ENCODE measurements around the gene NPHP4.

NPHP4 gene

DNA sequence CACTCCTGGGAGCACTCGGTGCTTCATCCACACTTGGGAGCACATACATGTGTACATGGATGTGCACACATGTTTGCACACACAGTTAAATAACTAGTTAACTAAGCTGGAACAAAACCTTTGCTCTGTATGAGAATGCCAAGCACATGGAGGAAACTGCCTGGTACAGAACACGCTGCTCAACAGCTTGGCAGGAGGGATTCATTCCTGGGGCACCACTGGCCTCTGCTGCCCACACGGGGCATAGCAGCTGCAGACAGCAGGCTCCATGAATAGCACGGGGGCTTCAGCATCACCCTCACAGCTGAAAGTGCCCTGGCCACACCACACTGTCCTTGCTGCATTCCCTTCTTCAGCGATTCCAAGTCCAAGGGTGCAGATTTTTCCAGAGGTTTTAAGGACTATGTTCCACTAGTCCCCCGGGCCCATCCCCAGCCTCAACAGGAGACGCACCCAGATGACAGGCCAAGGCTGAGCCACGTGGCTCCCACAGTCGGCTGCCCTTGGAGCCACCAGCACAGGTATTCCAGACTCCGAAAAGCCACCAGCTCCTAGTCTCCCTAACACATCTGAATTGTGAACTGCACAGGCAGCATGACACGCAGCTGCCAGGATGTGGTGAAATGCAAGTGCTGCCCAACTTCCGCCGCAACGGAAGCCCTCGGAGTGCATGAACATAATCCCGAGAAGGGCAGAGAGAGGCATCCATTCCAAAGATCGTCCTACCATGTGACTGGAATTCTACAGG, 16.9 kb downstream of the NPHP4 start:
- H3K4me3 ChIP-seq (ENCODE audit: low read length), result no peak overlapping the region
- H3K4me2 ChIP-seq (ENCODE audit: low read depth, low read length), result no peak overlapping the region
- no peak for TF ChIP-seq EZH2 (optimal IDR thresholded peaks at IDR 0.05; ENCODE audit: low read depth, low read length)
- no peak for TF ChIP-seq EZH2phosphoT487 (IDR thresholded peaks at IDR 0.05; ENCODE audit: low read length)
- TF ChIP-seq, protein P1, sequence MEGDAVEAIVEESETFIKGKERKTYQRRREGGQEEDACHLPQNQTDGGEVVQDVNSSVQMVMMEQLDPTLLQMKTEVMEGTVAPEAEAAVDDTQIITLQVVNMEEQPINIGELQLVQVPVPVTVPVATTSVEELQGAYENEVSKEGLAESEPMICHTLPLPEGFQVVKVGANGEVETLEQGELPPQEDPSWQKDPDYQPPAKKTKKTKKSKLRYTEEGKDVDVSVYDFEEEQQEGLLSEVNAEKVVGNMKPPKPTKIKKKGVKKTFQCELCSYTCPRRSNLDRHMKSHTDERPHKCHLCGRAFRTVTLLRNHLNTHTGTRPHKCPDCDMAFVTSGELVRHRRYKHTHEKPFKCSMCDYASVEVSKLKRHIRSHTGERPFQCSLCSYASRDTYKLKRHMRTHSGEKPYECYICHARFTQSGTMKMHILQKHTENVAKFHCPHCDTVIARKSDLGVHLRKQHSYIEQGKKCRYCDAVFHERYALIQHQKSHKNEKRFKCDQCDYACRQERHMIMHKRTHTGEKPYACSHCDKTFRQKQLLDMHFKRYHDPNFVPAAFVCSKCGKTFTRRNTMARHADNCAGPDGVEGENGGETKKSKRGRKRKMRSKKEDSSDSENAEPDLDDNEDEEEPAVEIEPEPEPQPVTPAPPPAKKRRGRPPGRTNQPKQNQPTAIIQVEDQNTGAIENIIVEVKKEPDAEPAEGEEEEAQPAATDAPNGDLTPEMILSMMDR (IDR thresholded peaks at IDR 0.05; ENCODE audit: low read length), result peak; percentile 49
- H3K9me2 ChIP-seq (replicated peaks; ENCODE audit: insufficient read depth, low read length), result no peaks in the 10 kb centered on the region
- H3K9me3 ChIP-seq (replicated peaks; ENCODE audit: insufficient read depth, low read length), result no peaks in the 10 kb centered on the region
- H3K27me3 ChIP-seq (replicated peaks; ENCODE audit: insufficient read depth, low read length), result no peaks in the 10 kb centered on the region
- no peak overlapping the region for H3K27ac ChIP-seq (ENCODE audit: low read length)
- no peaks in the 10 kb centered on the region for H3K79me2 ChIP-seq (ENCODE audit: low read length)
- H3F3A ChIP-seq (ENCODE audit: insufficient read depth, low read length), result no peaks in the 10 kb centered on the region
- DNase-seq, result peak; percentile 11
- H3K36me3 ChIP-seq (replicated peaks; ENCODE audit: insufficient read depth, low read length), result no peaks in the 10 kb centered on the region
- H2AFZ ChIP-seq (ENCODE audit: low read length), result no peak overlapping the region
- no peak overlapping the region for H3K9ac ChIP-seq (ENCODE audit: low read length)
- H3K4me1 ChIP-seq (ENCODE audit: low read length), result no peaks in the 10 kb centered on the region
- no peaks in the 10 kb centered on the region for H4K20me1 ChIP-seq (ENCODE audit: insufficient read depth, low read length)

DNA sequence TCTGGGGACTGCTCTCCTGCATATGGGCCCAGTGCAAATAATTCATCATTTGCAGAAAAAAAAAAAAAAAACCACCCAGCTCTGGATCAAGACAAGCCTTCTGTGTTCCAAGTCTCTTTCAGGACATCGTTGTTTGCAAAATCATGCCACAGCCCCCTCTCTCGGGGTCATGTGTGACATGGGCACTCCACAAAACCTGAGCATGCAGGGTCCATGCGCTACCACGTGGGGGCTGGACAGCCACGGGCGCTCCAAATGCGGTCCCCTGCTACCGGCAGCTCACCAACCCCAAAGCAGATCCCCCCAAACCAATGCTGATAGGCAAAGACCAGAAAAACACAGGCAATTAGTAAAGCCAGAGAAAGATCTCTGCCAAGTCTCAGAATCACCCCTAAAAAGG, 17.6 kb downstream of the NPHP4 start:
- H2AFZ ChIP-seq (ENCODE audit: low read length), result no peak overlapping the region
- no peaks in the 10 kb centered on the region for H3K9me3 ChIP-seq (replicated peaks; ENCODE audit: insufficient read depth, low read length)
- H3K79me2 ChIP-seq (ENCODE audit: low read length), result no peaks in the 10 kb centered on the region
- H3K9ac ChIP-seq (ENCODE audit: low read length), result no peak overlapping the region
- H3K9me2 ChIP-seq (replicated peaks; ENCODE audit: insufficient read depth, low read length), result no peaks in the 10 kb centered on the region
- no peak overlapping the region for H3K4me2 ChIP-seq (ENCODE audit: low read depth, low read length)
- no peak for TF ChIP-seq EZH2 (optimal IDR thresholded peaks at IDR 0.05; ENCODE audit: low read depth, low read length)
- TF ChIP-seq, protein P1 (IDR thresholded peaks at IDR 0.05; ENCODE audit: low read length), result no peak
- no peak for TF ChIP-seq EZH2phosphoT487 (IDR thresholded peaks at IDR 0.05; ENCODE audit: low read length)
- H3K36me3 ChIP-seq (replicated peaks; ENCODE audit: insufficient read depth, low read length), result no peaks in the 10 kb centered on the region
- DNase-seq, result no peak
- no peaks in the 10 kb centered on the region for H3F3A ChIP-seq (ENCODE audit: insufficient read depth, low read length)
- H3K27ac ChIP-seq (ENCODE audit: low read length), result no peak overlapping the region
- no peaks in the 10 kb centered on the region for H4K20me1 ChIP-seq (ENCODE audit: insufficient read depth, low read length)
- no peaks in the 10 kb centered on the region for H3K4me1 ChIP-seq (ENCODE audit: low read length)
- no peak overlapping the region for H3K4me3 ChIP-seq (ENCODE audit: low read length)
- no peaks in the 10 kb centered on the region for H3K27me3 ChIP-seq (replicated peaks; ENCODE audit: insufficient read depth, low read length)

DNA sequence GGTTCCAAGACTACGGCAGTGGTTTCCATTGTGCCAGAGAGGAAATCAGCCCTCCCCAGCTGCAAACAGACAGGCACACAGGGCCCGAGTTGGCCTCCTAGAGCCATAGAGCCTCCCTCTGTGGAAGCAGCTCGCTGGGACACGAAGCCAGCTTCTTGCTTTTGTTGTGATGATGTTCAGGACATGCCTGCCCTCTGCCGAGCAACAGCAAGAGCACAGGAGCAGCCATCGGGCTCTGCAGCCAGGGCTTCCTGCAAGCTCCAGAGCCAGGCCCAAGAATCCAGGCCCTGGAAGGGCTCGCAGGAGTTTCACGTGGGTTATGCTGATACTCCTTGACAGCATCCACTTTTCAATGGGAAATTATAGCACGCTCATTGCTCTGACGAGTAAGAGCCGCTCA, 18.5 kb downstream of the NPHP4 start:
- H3K36me3 ChIP-seq (replicated peaks; ENCODE audit: insufficient read depth, low read length), result no peaks in the 10 kb centered on the region
- no peaks in the 10 kb centered on the region for H3K79me2 ChIP-seq (ENCODE audit: low read length)
- DNase-seq, result no peak
- TF ChIP-seq, protein P1 (IDR thresholded peaks at IDR 0.05; ENCODE audit: low read length), result no peak
- TF ChIP-seq EZH2 (optimal IDR thresholded peaks at IDR 0.05; ENCODE audit: low read depth, low read length), result no peak
- no peak for TF ChIP-seq EZH2phosphoT487 (IDR thresholded peaks at IDR 0.05; ENCODE audit: low read length)
- no peak overlapping the region for H3K4me2 ChIP-seq (ENCODE audit: low read depth, low read length)
- no peak overlapping the region for H3K27ac ChIP-seq (ENCODE audit: low read length)
- no peaks in the 10 kb centered on the region for H3K9me3 ChIP-seq (replicated peaks; ENCODE audit: insufficient read depth, low read length)
- no peak overlapping the region for H2AFZ ChIP-seq (ENCODE audit: low read length)
- no peaks in the 10 kb centered on the region for H3F3A ChIP-seq (ENCODE audit: insufficient read depth, low read length)
- no peak overlapping the region for H3K4me3 ChIP-seq (ENCODE audit: low read length)
- H3K9me2 ChIP-seq (replicated peaks; ENCODE audit: insufficient read depth, low read length), result no peaks in the 10 kb centered on the region
- H3K9ac ChIP-seq (ENCODE audit: low read length), result no peak overlapping the region
- H4K20me1 ChIP-seq (ENCODE audit: insufficient read depth, low read length), result no peaks in the 10 kb centered on the region
- H3K4me1 ChIP-seq (ENCODE audit: low read length), result no peaks in the 10 kb centered on the region
- no peaks in the 10 kb centered on the region for H3K27me3 ChIP-seq (replicated peaks; ENCODE audit: insufficient read depth, low read length)

All from MM.1S (cell line).